GM21447 (cell line): ENCODE measurements around the gene SLC38A7.
"Not testable (repeated sequence)": the region's sequence is repeated elsewhere in the genome, so short reads cannot be mapped to it uniquely, and the experiment has no call there.

Source experiments
- ATAC-seq: cut with Tn5 transposase; IDR thresholded peaks from one replicate; pipeline ENCODE4 v1.9.1; 2021; ENCODE audit not compliant: unreplicated experiment

Gene SLC38A7

GRCh38 chr16:58684354-58685083 is at the start of gene SLC38A7:
Gene SLC38A7 (minus strand): TSS chr16:58684770. CDS start chr16:58680126, 4,644 bp downstream.
- peak; percentile 99 for ATAC-seq

GRCh38 chr16:58733671-58734458 is 49.3 kb upstream of the SLC38A7 start, which contains the start of gene GOT2:
Gene GOT2 (minus strand): TSS chr16:58734316. CDS start chr16:58734228, 88 bp downstream.
- peak; percentile 87 for ATAC-seq

- no peak for ATAC-seq
These were observed 48.7 kb upstream of the SLC38A7 start for GRCh38 chr16:58733248-58733670.

- ATAC-seq = peak; percentile 50
These were observed 48.1 kb upstream of the SLC38A7 start for GRCh38 chr16:58732545-58733247.

GRCh38 chr16:58730724-58731370 is 46.3 kb upstream of the SLC38A7 start:
- ATAC-seq = no peak

- ATAC-seq = no peak
These were observed 43.4 kb upstream of the SLC38A7 start for GRCh38 chr16:58727796-58728568.

GRCh38 chr16:58727028-58727781 is 42.6 kb upstream of the SLC38A7 start:
- no peak for ATAC-seq

- no peak for ATAC-seq
These were observed 38.5 kb upstream of the SLC38A7 start for GRCh38 chr16:58723109-58723508.

GRCh38 chr16:58717994-58718393 is 33.4 kb upstream of the SLC38A7 start:
- no peak for ATAC-seq

GRCh38 chr16:58716468-58716867 is 31.9 kb upstream of the SLC38A7 start:
- ATAC-seq = no peak

GRCh38 chr16:58713742-58714141 is 29.2 kb upstream of the SLC38A7 start:
- no peak for ATAC-seq

GRCh38 chr16:58709333-58709732 is 24.8 kb upstream of the SLC38A7 start:
- ATAC-seq = no peak

- no peak for ATAC-seq
These were observed 14.6 kb upstream of the SLC38A7 start for GRCh38 chr16:58699151-58699550.

GRCh38 chr16:58695368-58695767 is 10.8 kb upstream of the SLC38A7 start:
- ATAC-seq = no peak

GRCh38 chr16:58692450-58692849 is 7.9 kb upstream of the SLC38A7 start:
- ATAC-seq = no peak

- not testable (repeated sequence) for ATAC-seq
These were observed 2.6 kb upstream of the SLC38A7 start for GRCh38 chr16:58686985-58687706.

- no peak for ATAC-seq
These were observed 497 bp upstream of the SLC38A7 start for GRCh38 chr16:58685084-58685449.

GRCh38 chr16:58684001-58684353 is 593 bp downstream of the SLC38A7 start:
- ATAC-seq = no peak

- no peak for ATAC-seq
These were observed 4.8 kb downstream of the SLC38A7 start for GRCh38 chr16:58679763-58680162.
